H9 (cell line): ENCODE measurements around the gene ZNF556. TPM values are rescaled to one million over a fixed set of nuclear protein-coding genes. Genes with fewer than 3 reads are reported as not detected.

Experiments
- DNase-seq: peaks from one replicate; pipeline ENCODE4 v3.0.0-alpha.2; 2017
- H2AFZ ChIP-seq: one replicate; pipeline ENCODE4 v1.6.1; 2013; ENCODE audit warnings: mild to moderate bottlenecking, low read length, control low read depth, moderate library complexity
- H2AK5ac ChIP-seq: 2 replicates; pipeline ENCODE4 v1.6.1; 2013; ENCODE audit warnings: low read length, control low read depth, mixed read lengths; ENCODE audit not compliant: insufficient read length
- H2BK120ac ChIP-seq: one replicate; pipeline ENCODE4 v1.6.1; 2013; ENCODE audit warnings: low read depth, mild to moderate bottlenecking, low read length, control low read depth, inconsistent platforms; ENCODE audit not compliant: poor library complexity, severe bottlenecking
- H2BK12ac ChIP-seq: 2 replicates; pipeline ENCODE4 v1.6.1; 2013; ENCODE audit warnings: low read length, control low read depth, mixed read lengths, low read depth; ENCODE audit not compliant: insufficient read length
- H2BK15ac ChIP-seq: 2 replicates; pipeline ENCODE4 v1.6.1; 2013; ENCODE audit warnings: low read depth, low read length, control low read depth
- H2BK20ac ChIP-seq: one replicate; pipeline ENCODE4 v1.6.1; 2013; ENCODE audit warnings: low read depth, mild to moderate bottlenecking, low read length, control low read depth, inconsistent platforms; ENCODE audit not compliant: poor library complexity, severe bottlenecking
- H2BK5ac ChIP-seq: 2 replicates; pipeline ENCODE4 v1.6.1; 2013; ENCODE audit warnings: low read length, control low read depth, mixed read lengths; ENCODE audit not compliant: insufficient read length
- H3K14ac ChIP-seq: 2 replicates; pipeline ENCODE4 v1.6.1; 2013; ENCODE audit warnings: low read length, control low read depth; ENCODE audit not compliant: insufficient read depth
- H3K18ac ChIP-seq: 2 replicates; pipeline ENCODE4 v1.6.1; 2013; ENCODE audit warnings: low read depth, mild to moderate bottlenecking, mixed read lengths, low read length, control low read depth; ENCODE audit not compliant: insufficient read length
- H3K23ac ChIP-seq: 2 replicates; pipeline ENCODE4 v1.6.1; 2013; ENCODE audit warnings: low read length, control low read depth, mixed read lengths, low read depth; ENCODE audit not compliant: insufficient read length
- H3K23me2 ChIP-seq: 2 replicates; pipeline ENCODE4 v1.6.1; 2013; ENCODE audit warnings: low read depth, mild to moderate bottlenecking, mixed read lengths, low read length, control low read depth; ENCODE audit not compliant: insufficient read length, poor library complexity, severe bottlenecking
- H3K27ac ChIP-seq: 2 replicates; pipeline ENCODE4 v1.5.1; 2013; ENCODE audit warnings: low read length, control low read depth, mixed read lengths, low read depth; ENCODE audit not compliant: insufficient read length
- H3K27me3 ChIP-seq: 2 replicates; pipeline ENCODE4 v1.6.1; 2013; ENCODE audit warnings: low read length, control low read depth, inconsistent platforms; ENCODE audit not compliant: insufficient read depth
- H3K4ac ChIP-seq: 2 replicates; pipeline ENCODE4 v1.6.1; 2013; ENCODE audit warnings: low read depth, mild to moderate bottlenecking, control low read depth, inconsistent platforms, low read length, moderate library complexity
- H3K4me1 ChIP-seq: 2 replicates; pipeline ENCODE4 v1.6.1; 2013; ENCODE audit warnings: low read length, control low read depth, inconsistent platforms; ENCODE audit not compliant: insufficient read depth
- H3K4me2 ChIP-seq: 2 replicates; pipeline ENCODE4 v1.6.1; 2013; ENCODE audit warnings: low read length, control low read depth, mixed read lengths; ENCODE audit not compliant: insufficient read length, insufficient read depth
- H3K56ac ChIP-seq: 2 replicates; pipeline ENCODE4 v1.6.1; 2013; ENCODE audit warnings: low read depth, mild to moderate bottlenecking, mixed read lengths, low read length, control low read depth; ENCODE audit not compliant: insufficient read length
- H3K79me1 ChIP-seq: 2 replicates; pipeline ENCODE4 v1.6.1; 2013; ENCODE audit warnings: low read depth, mild to moderate bottlenecking, moderate library complexity, low read length, control low read depth, inconsistent platforms; ENCODE audit not compliant: insufficient read depth, poor library complexity, severe bottlenecking
- H3K79me2 ChIP-seq: 2 replicates; pipeline ENCODE4 v1.6.1; 2013; ENCODE audit warnings: low read length, control low read depth, inconsistent platforms; ENCODE audit not compliant: insufficient read depth
- H3K9ac ChIP-seq: 2 replicates; pipeline ENCODE4 v1.6.1; 2013; ENCODE audit warnings: low read length, control low read depth, mixed read lengths; ENCODE audit not compliant: insufficient read length; ENCODE audit errors: extremely low read depth
- H3K9me3 ChIP-seq: one replicate; pipeline ENCODE4 v1.6.1; 2013; ENCODE audit warnings: low read depth, low read length, inconsistent platforms; ENCODE audit not compliant: control insufficient read depth
- H3T11ph ChIP-seq: one replicate; pipeline ENCODE4 v1.6.1; 2013; ENCODE audit warnings: mild to moderate bottlenecking, low read length, control low read depth, inconsistent platforms
- H4K20me1 ChIP-seq: one replicate; pipeline ENCODE4 v1.6.1; 2013; ENCODE audit not compliant: control insufficient read depth, insufficient read length, insufficient read depth
- H4K5ac ChIP-seq: 2 replicates; pipeline ENCODE4 v1.6.1; 2013; ENCODE audit warnings: low read depth, mild to moderate bottlenecking, mixed read lengths, low read length, control low read depth; ENCODE audit not compliant: insufficient read length
- H4K8ac ChIP-seq: replicated peaks from 2 replicates; pipeline ENCODE4 v1.6.1; 2013; ENCODE audit warnings: low read length, control low read depth, mixed read lengths, low read depth; ENCODE audit not compliant: insufficient read length
- H4K91ac ChIP-seq: 2 replicates; pipeline ENCODE4 v1.6.1; 2013; ENCODE audit warnings: low read depth, mild to moderate bottlenecking, moderate library complexity, mixed read lengths, low read length, control low read depth; ENCODE audit not compliant: insufficient read length
- H3K27ac Mint-ChIP-seq, 3 experiments: 2 replicates in 2 of 3; 3 replicates in 1 of 3; pipeline ENCODE4 v1.8.0; 2020 to 2021; ENCODE audit warnings: mixed read lengths in 3 of 3, mild to moderate bottlenecking in 1 of 3, moderate library complexity in 1 of 3
- H3K27me3 Mint-ChIP-seq: 2 replicates; pipeline ENCODE4 v1.8.0; 2021; ENCODE audit warnings: low read depth, mild to moderate bottlenecking, moderate library complexity, mixed read lengths
- H3K36me3 Mint-ChIP-seq, 3 experiments: 2 replicates in 2 of 3; 3 replicates in 1 of 3; pipeline ENCODE4 v1.8.0; 2020 to 2021; ENCODE audit warnings: low read depth in 3 of 3, mixed read lengths in 3 of 3; ENCODE audit not compliant: insufficient read depth in 1 of 3
- H3K4me1 Mint-ChIP-seq, 2 experiments: 2 replicates each; pipeline ENCODE4 v1.8.0; 2020; ENCODE audit warnings: mixed read lengths in 2 of 2
- H3K4me3 Mint-ChIP-seq, 2 experiments: 2 replicates in 1 of 2; 3 replicates in 1 of 2; pipeline ENCODE4 v1.8.0; 2020 to 2021; ENCODE audit warnings: mild to moderate bottlenecking in 2 of 2, mixed read lengths in 2 of 2, moderate library complexity in 1 of 2
- H3K9me3 Mint-ChIP-seq, 2 experiments: 2 replicates in 1 of 2; 3 replicates in 1 of 2; pipeline ENCODE4 v1.8.0; 2020; ENCODE audit warnings: mild to moderate bottlenecking in 2 of 2, mixed read lengths in 2 of 2, moderate library complexity in 1 of 2
- CTCF ChIP-seq: fragments of 200-600 bp; sonication (generic); conservative IDR thresholded peaks from 3 replicates; pipeline ENCODE4 v1.8.0; 2021; ENCODE audit warnings: antibody characterized with exemption, mild to moderate bottlenecking
- WGBS: extraction: QIAGEN DNeasy Blood & Tissue Kit; methylation state at CpG from one replicate; pipeline ENCODE4 v1.1.7; 2013; ENCODE audit warnings: missing lambda C conversion rate, low lambda C conversion rate, mixed read lengths; ENCODE audit not compliant: insufficient read length; ENCODE audit errors: extremely low coverage; 5-methylcytosine and 5-hydroxymethylcytosine counted together
- total RNA-seq: library from RNA; stranded (reverse); gene quantifications from 2 replicates; pipeline ENCODE4 v1.2.1, GENCODE V29; 2021

The ZNF556 gene
- total RNA-seq, 1 experiment from 2014 or later, result not detected

- no peak overlapping the region for H3K56ac ChIP-seq
- no peak overlapping the region for H3K23ac ChIP-seq
- H3K23me2 ChIP-seq, result no peaks in the 10 kb centered on the region
- H2AFZ ChIP-seq, result no peak overlapping the region
- no peaks in the 10 kb centered on the region for H4K20me1 ChIP-seq
- H4K8ac ChIP-seq, result no peak overlapping the region
- no peak overlapping the region for H3K4ac ChIP-seq
- peaks cover 3% of the 10 kb centered on the region; the same call in 1 of the 2 replicates for H3K27me3 Mint-ChIP-seq
- H3K27ac Mint-ChIP-seq, result no peak overlapping the region
- WGBS, result no CpG with 5 or more reads among the region's 11 CpGs
- no peak overlapping the region for H2BK12ac ChIP-seq
- no peak overlapping the region for H2BK120ac ChIP-seq
- no peak overlapping the region for H4K5ac ChIP-seq
- DNase-seq, result no peak
- H3K36me3 Mint-ChIP-seq, result peaks cover 68 to 76% (median 76%) of the 10 kb centered on the region in 3 experiments
- H3K79me2 ChIP-seq, result no peaks in the 10 kb centered on the region
- no peak overlapping the region for H3K14ac ChIP-seq
- H2BK20ac ChIP-seq, result no peak overlapping the region
- no peaks in the 10 kb centered on the region for H3K4me1 Mint-ChIP-seq
- no peaks in the 10 kb centered on the region for H3K79me1 ChIP-seq
- no peak overlapping the region for H3K4me3 Mint-ChIP-seq
- H3K18ac ChIP-seq, result no peak overlapping the region
- no peak overlapping the region for H2BK5ac ChIP-seq
- no peak overlapping the region for H3K9ac ChIP-seq
- H3K27me3 ChIP-seq, result no peaks in the 10 kb centered on the region
- TF ChIP-seq CTCF, result no peak
- H3K27ac ChIP-seq, result no peak overlapping the region
- H3K4me2 ChIP-seq, result no peak overlapping the region
- H3K9me3 ChIP-seq, result peaks cover 65% of the 10 kb centered on the region
- H3T11ph ChIP-seq, result no peak overlapping the region
- no peak overlapping the region for H2BK15ac ChIP-seq
- H3K9me3 Mint-ChIP-seq, result peaks cover 84 to 85% of the 10 kb centered on the region in 2 experiments
- no peak overlapping the region for H2AK5ac ChIP-seq
- no peaks in the 10 kb centered on the region for H3K4me1 ChIP-seq
- no peak overlapping the region for H4K91ac ChIP-seq
Measured at GRCh38 chr19:2853015-2853606, 14.0 kb upstream of the ZNF556 start.
